COR-L47 (cell line): Measurements from ENCODE around the gene MINAR1.

Source experiments
- DNase-seq: peaks from one replicate; lab custom pipeline; 2025; lab: John Stamatoyannopoulos, UW

Gene MINAR1

GRCh38 chr15:79463043-79463780 is 31.1 kb downstream of the MINAR1 start:
- no peak for DNase-seq

DNA sequence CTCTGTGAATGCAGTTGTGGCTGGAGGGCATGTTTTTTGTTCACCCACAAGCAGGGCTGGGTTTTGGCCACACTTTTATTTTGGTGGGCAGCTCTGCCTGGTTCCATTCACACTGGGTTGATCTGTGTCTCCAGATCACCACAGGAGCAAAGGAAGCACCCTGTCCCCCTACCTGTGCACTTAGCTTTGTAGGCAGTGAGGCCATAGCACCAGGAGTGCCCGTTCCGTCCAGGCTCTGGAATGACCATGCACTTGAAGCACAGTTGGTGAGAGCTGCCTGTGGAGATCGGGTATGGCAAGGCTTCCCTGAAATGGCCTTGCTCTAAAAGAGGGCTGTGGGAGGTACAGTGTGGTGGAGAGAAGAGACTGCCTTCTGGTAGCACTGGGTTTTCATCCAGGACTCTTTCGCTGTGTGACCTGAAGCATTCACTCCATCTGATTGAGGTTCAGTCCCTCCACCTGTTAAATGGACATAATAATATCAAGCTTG is 31.7 kb downstream of the MINAR1 start:
- no peak for DNase-seq

- no peak for DNase-seq
Observed at GRCh38 chr15:79466488-79466887, 34.4 kb downstream of the MINAR1 start.

DNA sequence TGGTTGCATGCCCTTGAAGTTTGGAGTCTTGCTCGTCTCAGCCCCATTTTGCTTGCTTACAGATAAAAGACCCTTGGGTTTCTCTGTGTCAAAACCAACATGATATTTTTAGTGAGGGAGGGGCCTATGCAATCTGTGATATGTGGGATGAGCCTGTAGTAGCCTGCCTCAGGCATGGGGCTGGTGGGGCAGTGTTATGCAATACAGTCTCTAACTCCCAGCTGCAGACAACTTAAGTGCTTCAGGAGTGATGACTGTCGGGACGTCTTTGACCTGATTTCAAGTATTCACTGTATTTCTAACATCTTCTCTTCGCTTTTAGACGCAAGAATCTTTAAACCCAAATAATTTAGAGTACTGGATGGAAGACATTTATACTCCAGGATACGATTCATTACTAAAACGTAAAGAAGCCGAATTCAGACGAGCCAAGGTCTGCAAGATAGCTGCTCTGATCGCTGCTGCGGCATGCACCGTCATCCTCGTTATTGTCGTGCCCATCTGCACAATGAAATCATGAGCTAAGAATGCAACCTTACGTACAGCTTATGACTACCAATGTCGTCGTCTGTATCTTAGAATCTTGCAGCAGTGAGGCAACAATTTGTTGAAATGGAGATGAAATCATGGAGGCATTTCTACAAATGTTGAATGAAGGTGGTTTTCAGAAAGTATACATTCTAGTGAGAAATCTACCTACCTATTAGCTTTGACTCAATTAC is 35.9 kb downstream of the MINAR1 start:
- DNase-seq: no peak

DNA sequence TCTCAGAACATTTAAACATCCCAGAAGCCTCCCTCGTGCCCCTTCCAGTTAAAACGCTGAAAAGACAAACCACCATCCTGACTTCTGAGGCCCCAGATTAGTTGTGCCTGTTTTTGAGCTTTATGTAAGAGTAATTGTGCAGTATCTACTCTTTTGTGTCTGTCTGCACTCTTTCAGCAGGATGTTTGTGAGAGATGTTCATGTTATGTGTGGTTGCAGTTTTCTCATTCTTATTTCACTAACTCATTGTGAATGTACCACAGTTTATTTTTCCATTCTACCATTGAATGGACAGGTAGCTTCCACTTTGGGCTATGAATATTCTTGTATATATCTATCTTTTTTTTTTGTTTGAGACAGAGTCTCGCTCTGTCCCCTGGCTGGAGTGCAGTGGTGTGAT is 40.3 kb downstream of the MINAR1 start:
- DNase-seq: no peak

GRCh38 chr15:79474252-79474651 is 42.1 kb downstream of the MINAR1 start:
- no peak for DNase-seq

- DNase-seq: no peak
Observed at GRCh38 chr15:79475306-79475705, 43.2 kb downstream of the MINAR1 start.

DNA sequence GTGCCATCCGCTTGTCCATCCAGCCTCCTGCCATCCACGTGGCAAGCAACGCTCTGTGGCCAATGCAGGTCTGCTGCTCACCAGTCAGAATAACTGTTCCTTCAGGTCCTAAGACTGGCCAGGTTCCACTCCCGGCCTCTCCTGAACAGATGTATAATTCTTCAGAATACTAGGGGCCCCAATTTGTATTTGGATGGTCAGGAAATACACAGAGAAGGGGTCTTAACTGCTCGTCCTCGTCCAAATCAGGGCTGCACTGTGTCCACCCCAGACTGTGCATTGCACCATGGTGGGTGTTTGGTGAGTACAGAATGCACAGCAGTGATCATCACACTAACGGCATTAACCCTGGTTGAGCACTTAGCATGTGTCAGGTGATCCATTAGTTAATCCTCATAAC is 46.0 kb downstream of the MINAR1 start:
- DNase-seq: no peak

- no peak for DNase-seq
Observed at GRCh38 chr15:79479616-79480015, 47.5 kb downstream of the MINAR1 start.

DNA sequence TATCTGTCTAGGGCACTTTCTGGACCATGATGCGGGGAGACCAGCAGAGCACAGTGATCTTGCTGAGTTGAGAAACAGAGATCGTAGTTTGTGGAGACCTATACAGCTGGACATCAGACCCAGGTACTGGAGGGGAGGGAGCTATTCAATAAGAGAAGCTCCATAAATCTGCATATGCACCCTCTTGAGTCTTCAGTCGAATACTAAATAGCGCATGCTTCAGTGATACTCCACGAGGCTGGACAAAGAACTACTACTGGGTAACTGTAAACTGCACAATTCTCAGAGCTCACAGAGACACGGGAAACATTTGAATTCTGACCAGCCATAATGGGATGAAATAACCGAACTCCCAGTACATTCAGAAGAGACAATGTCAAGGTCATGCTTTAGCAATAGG is 49.7 kb downstream of the MINAR1 start:
- no peak for DNase-seq
